ENCODE data around the gene BMP8A. TPM values are rescaled to one million over a fixed set of nuclear protein-coding genes. Genes with fewer than 3 reads are reported as not detected.
"Not testable (repeated sequence)": the region's sequence is repeated elsewhere in the genome, so short reads cannot be mapped to it uniquely, and the experiment has no call there.

Gene BMP8A
- total RNA-seq, 1 experiment from 2014 or later: not detected

DNA sequence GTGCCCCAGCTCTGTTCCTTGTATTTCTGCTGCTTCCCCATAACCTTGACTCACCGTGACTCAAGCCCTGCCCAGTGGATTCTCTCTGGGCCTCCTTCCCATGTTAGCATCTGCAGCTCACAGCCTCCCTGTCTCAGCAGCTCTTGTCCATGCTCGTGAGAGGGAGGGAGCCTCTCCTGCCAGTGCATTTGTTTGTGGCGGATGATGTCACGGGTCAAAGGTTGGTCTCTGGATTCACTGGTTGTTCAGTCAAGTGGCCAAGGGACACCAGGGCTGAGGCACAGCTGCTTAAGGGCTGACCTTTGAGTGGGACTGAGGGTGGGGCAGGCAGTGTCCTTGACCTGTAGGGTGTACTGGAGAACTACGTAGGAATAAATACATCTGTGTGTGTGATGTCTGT, 27.9 kb downstream of the BMP8A start:
- POLR2A ChIA-PET; H3K4me3 Mint-ChIP-seq (ENCODE audit: unreplicated experiment); DNase-seq (ENCODE audit: unreplicated experiment); H3K27ac Mint-ChIP-seq (ENCODE audit: low read depth, unreplicated experiment); H3K36me3 Mint-ChIP-seq (ENCODE audit: insufficient read depth, unreplicated experiment); intact Hi-C loops (cut with micrococcal nuclease); H3K27me3 Mint-ChIP-seq (ENCODE audit: insufficient read depth, unreplicated experiment); H3K4me1 Mint-ChIP-seq (ENCODE audit: insufficient read depth, unreplicated experiment); H3K9me3 Mint-ChIP-seq (ENCODE audit: unreplicated experiment); CTCF ChIA-PET; BruUV-seq (replicated peaks): not testable (repeated sequence)

DNA sequence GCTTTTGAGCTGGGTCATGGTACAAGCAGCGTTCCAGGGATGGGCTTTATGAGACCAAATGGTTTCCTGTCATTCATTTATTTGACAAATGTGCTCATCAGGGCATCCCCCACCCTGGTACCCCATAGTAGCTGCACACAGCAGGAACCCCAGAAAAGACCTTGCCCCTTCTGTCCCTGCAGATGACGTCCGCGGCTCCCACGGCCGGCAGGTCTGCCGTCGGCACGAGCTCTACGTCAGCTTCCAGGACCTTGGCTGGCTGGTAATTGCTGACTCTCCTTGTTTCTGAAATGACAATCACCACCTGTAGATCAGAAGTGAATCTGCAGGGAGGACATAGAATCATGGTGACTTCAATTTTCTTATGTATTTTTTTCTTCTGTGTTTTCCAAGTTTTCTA, 30.8 kb downstream of the BMP8A start:
- H3K27ac Mint-ChIP-seq (ENCODE audit: low read depth, unreplicated experiment); H3K4me3 Mint-ChIP-seq (ENCODE audit: unreplicated experiment); CTCF ChIA-PET; DNase-seq (ENCODE audit: unreplicated experiment); H3K36me3 Mint-ChIP-seq (ENCODE audit: insufficient read depth, unreplicated experiment); H3K27me3 Mint-ChIP-seq (ENCODE audit: insufficient read depth, unreplicated experiment); H3K4me1 Mint-ChIP-seq (ENCODE audit: insufficient read depth, unreplicated experiment); BruUV-seq (replicated peaks); H3K9me3 Mint-ChIP-seq (ENCODE audit: unreplicated experiment): not testable (repeated sequence)
- intact Hi-C loops (cut with micrococcal nuclease): loop anchor here (5.0 kb wide), 1 partner anchor 240 kb away; no protein-coding TSS in a partner anchor
- POLR2A ChIA-PET: interaction anchor here (0.6 kb wide), 1 partner anchor 462 kb away, joined by 3 read pairs; no protein-coding TSS in a partner anchor

DNA sequence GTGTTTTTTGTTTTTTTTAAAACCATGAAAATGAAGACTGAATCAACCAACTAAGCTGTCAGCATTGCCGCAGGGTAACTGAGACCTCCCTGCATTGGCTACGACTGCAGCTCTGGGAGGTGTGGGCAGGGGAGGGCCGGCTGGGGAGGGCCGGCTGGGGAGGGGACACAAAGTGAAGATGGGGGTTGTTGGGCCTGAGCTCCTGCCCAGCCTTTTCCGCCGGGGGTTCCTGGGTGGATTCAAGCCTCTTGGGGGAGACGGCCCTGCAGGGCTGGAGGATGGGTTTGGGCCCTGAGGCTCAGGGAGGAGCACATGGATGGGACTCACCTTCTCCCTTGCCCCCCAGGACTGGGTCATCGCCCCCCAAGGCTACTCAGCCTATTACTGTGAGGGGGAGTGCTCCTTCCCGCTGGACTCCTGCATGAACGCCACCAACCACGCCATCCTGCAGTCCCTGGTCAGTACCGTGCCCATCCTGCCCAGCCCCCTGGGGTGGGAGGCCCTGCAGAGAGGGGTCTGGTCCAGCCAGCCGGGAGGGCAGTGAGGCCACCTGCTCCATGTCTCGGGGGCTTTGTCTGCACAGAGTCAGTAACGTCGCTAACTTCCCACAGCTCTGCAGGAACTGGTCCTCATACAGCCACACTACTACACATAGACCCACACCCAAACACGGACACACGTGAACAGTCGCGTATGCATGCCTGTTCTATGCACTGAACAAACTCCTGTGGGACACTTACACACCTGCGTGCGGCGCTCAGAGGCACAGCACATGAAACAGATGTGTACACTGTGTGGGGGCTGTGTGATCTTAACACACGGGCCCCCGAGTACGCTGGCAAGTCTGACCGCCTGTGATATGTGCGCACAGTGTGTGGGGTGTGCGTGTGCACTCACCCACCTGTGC, 31.5 kb downstream of the BMP8A start:
- ChIA-PET POLR2A (no interaction called here), CTCF (no interaction called here)
- Mint-ChIP-seq H3K36me3 (ENCODE audit: insufficient read depth, unreplicated experiment) (peaks cover 11% of the 10 kb centered on the region), H3K27me3 (ENCODE audit: insufficient read depth, unreplicated experiment) (no peaks in the 10 kb centered on the region), H3K9me3 (ENCODE audit: unreplicated experiment) (no peaks in the 10 kb centered on the region), H3K27ac (ENCODE audit: low read depth, unreplicated experiment) (no peak overlapping the region), H3K4me1 (ENCODE audit: insufficient read depth, unreplicated experiment) (peaks cover 5% of the 10 kb centered on the region), H3K4me3 (ENCODE audit: unreplicated experiment) (no peak overlapping the region)
- no peak for DNase-seq (ENCODE audit: unreplicated experiment)
- TF ChIP-seq, protein P1, sequence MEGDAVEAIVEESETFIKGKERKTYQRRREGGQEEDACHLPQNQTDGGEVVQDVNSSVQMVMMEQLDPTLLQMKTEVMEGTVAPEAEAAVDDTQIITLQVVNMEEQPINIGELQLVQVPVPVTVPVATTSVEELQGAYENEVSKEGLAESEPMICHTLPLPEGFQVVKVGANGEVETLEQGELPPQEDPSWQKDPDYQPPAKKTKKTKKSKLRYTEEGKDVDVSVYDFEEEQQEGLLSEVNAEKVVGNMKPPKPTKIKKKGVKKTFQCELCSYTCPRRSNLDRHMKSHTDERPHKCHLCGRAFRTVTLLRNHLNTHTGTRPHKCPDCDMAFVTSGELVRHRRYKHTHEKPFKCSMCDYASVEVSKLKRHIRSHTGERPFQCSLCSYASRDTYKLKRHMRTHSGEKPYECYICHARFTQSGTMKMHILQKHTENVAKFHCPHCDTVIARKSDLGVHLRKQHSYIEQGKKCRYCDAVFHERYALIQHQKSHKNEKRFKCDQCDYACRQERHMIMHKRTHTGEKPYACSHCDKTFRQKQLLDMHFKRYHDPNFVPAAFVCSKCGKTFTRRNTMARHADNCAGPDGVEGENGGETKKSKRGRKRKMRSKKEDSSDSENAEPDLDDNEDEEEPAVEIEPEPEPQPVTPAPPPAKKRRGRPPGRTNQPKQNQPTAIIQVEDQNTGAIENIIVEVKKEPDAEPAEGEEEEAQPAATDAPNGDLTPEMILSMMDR (IDR thresholded peaks at IDR 0.05; ENCODE audit: unreplicated experiment): no peak
- intact Hi-C loops (cut with micrococcal nuclease): loop anchor here (5.0 kb wide), 1 partner anchor 239 kb away; no protein-coding TSS in a partner anchor
- no TSS peak for BruUV-seq (replicated peaks)

DNA sequence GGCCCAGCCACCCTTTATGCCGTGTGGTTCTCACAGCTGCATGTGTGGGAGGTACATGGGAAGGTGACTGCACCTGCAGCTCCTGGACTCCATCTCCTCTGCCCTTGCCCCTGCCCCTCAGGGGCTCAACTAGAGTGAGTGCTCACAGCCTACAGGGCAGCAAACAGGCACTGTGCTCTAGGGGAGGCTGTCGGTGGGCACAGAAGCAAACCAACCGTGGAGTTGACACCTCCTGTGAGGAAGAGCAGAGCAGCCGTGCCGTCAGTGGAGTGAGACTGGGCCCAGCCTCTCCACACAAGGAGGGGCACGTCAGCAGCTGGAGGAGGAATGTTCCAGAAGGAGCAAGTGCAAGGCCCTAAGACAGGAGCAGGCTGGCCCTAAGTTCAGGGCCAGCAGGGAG, 32.7 kb downstream of the BMP8A start:
- intact Hi-C loops (cut with micrococcal nuclease): loop anchor here (5.0 kb wide), 1 partner anchor 238 kb away; no protein-coding TSS in a partner anchor
- no peak overlapping the region for H3K27ac Mint-ChIP-seq (ENCODE audit: low read depth, unreplicated experiment)

More for the DNA sequence above, 32.7 kb downstream of the BMP8A start:
- no TSS peak for BruUV-seq (replicated peaks)
- Mint-ChIP-seq H3K4me1 (ENCODE audit: insufficient read depth, unreplicated experiment) (peaks cover 3% of the 10 kb centered on the region), H3K9me3 (ENCODE audit: unreplicated experiment) (no peaks in the 10 kb centered on the region), H3K36me3 (ENCODE audit: insufficient read depth, unreplicated experiment) (peaks cover 23% of the 10 kb centered on the region), H3K4me3 (ENCODE audit: unreplicated experiment) (no peak overlapping the region), H3K27me3 (ENCODE audit: insufficient read depth, unreplicated experiment) (no peaks in the 10 kb centered on the region)
- ChIA-PET POLR2A (no interaction called here), CTCF (no interaction called here)
- TF ChIP-seq, protein P1 (IDR thresholded peaks at IDR 0.05; ENCODE audit: unreplicated experiment): no peak
- no peak for DNase-seq (ENCODE audit: unreplicated experiment)
